OCI-LY1 (cell line): ENCODE data around the gene SLC9A8.

Experiments used
- H2AFZ ChIP-seq: fragments of 200-600 bp; sonication (generic), shearing (Covaris generic); 2 replicates; pipeline ENCODE4 v1.6.0; 2014; ENCODE audit warnings: antibody characterized with exemption, mild to moderate bottlenecking, low read length
- H3F3A ChIP-seq: fragments of 200-600 bp; sonication (generic), shearing (Covaris generic); 2 replicates; pipeline ENCODE4 v1.6.0; 2014; ENCODE audit warnings: mild to moderate bottlenecking, antibody characterized with exemption, low read length, moderate library complexity; ENCODE audit not compliant: insufficient read depth
- H3K27ac ChIP-seq: fragments of 200-600 bp; sonication (generic); 2 replicates; pipeline ENCODE4 v1.5.1; 2014; ENCODE audit warnings: low read length, mixed run types, mild to moderate bottlenecking, low read depth; ENCODE audit not compliant: poor library complexity, severe bottlenecking
- H3K27me3 ChIP-seq: fragments of 200-600 bp; sonication (generic); 2 replicates; pipeline ENCODE4 v1.6.0; 2014; ENCODE audit warnings: antibody characterized with exemption, mild to moderate bottlenecking, low read length, moderate library complexity; ENCODE audit not compliant: insufficient read depth
- H3K36me3 ChIP-seq: fragments of 200-600 bp; sonication (generic); 2 replicates; pipeline ENCODE4 v1.6.1; 2014; ENCODE audit warnings: mild to moderate bottlenecking, antibody characterized with exemption, low read length, moderate library complexity, mixed read lengths; ENCODE audit not compliant: insufficient read depth
- H3K4me1 ChIP-seq: fragments of 200-600 bp; sonication (generic); 2 replicates; pipeline ENCODE4 v1.5.1; 2014; ENCODE audit warnings: mild to moderate bottlenecking, low read length, moderate library complexity; ENCODE audit not compliant: insufficient read depth, severe bottlenecking
- H3K4me2 ChIP-seq: fragments of 200-600 bp; sonication (generic), shearing (Covaris generic); 2 replicates; pipeline ENCODE4 v1.6.1; 2014; ENCODE audit warnings: low read length
- H3K4me3 ChIP-seq: fragments of 200-600 bp; sonication (generic); 2 replicates; pipeline ENCODE4 v1.5.1; 2014; ENCODE audit warnings: low read length, low read depth, mild to moderate bottlenecking, mixed read lengths; ENCODE audit not compliant: poor library complexity, severe bottlenecking
- H3K79me2 ChIP-seq: fragments of 200-600 bp; shearing (Covaris generic); 2 replicates; pipeline ENCODE4 v1.6.1; 2016; ENCODE audit warnings: mixed run types, low read length, mixed read lengths; ENCODE audit not compliant: insufficient read depth
- H3K9ac ChIP-seq: fragments of 200-600 bp; sonication (generic), shearing (Covaris generic); 2 replicates; pipeline ENCODE4 v1.6.1; 2014; ENCODE audit warnings: mild to moderate bottlenecking, low read length, mixed read lengths
- H3K9me2 ChIP-seq: fragments of 200-600 bp; sonication (generic), shearing (Covaris generic); 2 replicates; pipeline ENCODE4 v1.6.1; 2014; ENCODE audit warnings: low read depth, mild to moderate bottlenecking, low read length, mixed read lengths
- H3K9me3 ChIP-seq: fragments of 200-600 bp; shearing (Covaris generic); 2 replicates; pipeline ENCODE4 v1.6.1; 2014; ENCODE audit warnings: low read length, mixed read lengths
- H4K20me1 ChIP-seq: fragments of 200-600 bp; sonication (generic), shearing (Covaris generic); 2 replicates; pipeline ENCODE4 v1.6.0; 2016; ENCODE audit warnings: mild to moderate bottlenecking, low read length; ENCODE audit not compliant: insufficient read depth
- CTCF ChIP-seq: fragments of 200-600 bp; sonication (generic), shearing (Covaris generic); IDR thresholded peaks from 2 replicates; pipeline ENCODE4 v1.5.1; 2017; ENCODE audit warnings: mild to moderate bottlenecking, antibody characterized with exemption, low read length, moderate library complexity, mixed read lengths
- EZH2 ChIP-seq: fragments of 200-600 bp; sonication (generic), shearing (Covaris generic); IDR thresholded peaks from 2 replicates; pipeline ENCODE4 v1.8.0; 2017; ENCODE audit warnings: borderline replicate concordance, mixed run types, mild to moderate bottlenecking, antibody characterized with exemption, low read length, moderate library complexity, mixed read lengths

Gene SLC9A8

GRCh38 chr20:49818816-49819215 is 6.2 kb downstream of the SLC9A8 start:
- Histone ChIP-seq H3K27ac (no peak overlapping the region), H3K9ac (no peak overlapping the region), H3K4me2 (no peak overlapping the region), H3K9me2 (no peaks in the 10 kb centered on the region), H3K4me1 (peaks cover 46% of the 10 kb centered on the region), H4K20me1 (no peaks in the 10 kb centered on the region), H2AFZ (no peak overlapping the region), H3K36me3 (peaks cover 71% of the 10 kb centered on the region), H3K9me3 (peaks cover 5% of the 10 kb centered on the region; the same call in 1 of the 2 replicates), H3K27me3 (no peaks in the 10 kb centered on the region), H3K79me2 (peaks cover 16% of the 10 kb centered on the region), H3F3A (peaks cover 9% of the 10 kb centered on the region), H3K4me3 (no peak overlapping the region)
- TF ChIP-seq EZH2, result no peak
- TF ChIP-seq CTCF, result no peak

- no peaks in the 10 kb centered on the region for H3K27me3 ChIP-seq
- H3K9ac ChIP-seq, result no peak overlapping the region
- H4K20me1 ChIP-seq, result no peaks in the 10 kb centered on the region
- no peak overlapping the region for H3K4me3 ChIP-seq
- H3K79me2 ChIP-seq, result peaks cover 16% of the 10 kb centered on the region
- H3K9me3 ChIP-seq, result peaks cover 5% of the 10 kb centered on the region; the same call in 1 of the 2 replicates
- no peak for TF ChIP-seq CTCF
- no peak for TF ChIP-seq EZH2
- peaks cover 47% of the 10 kb centered on the region for H3K4me1 ChIP-seq
- H2AFZ ChIP-seq, result no peak overlapping the region
- H3K4me2 ChIP-seq, result no peak overlapping the region
- peaks cover 79% of the 10 kb centered on the region for H3K36me3 ChIP-seq
- H3K9me2 ChIP-seq, result no peaks in the 10 kb centered on the region
- H3F3A ChIP-seq, result peaks cover 9% of the 10 kb centered on the region
- no peak overlapping the region for H3K27ac ChIP-seq
These were observed 7.1 kb downstream of the SLC9A8 start for GRCh38 chr20:49819702-49820101.

- H3K9me3 ChIP-seq, result peaks cover 5% of the 10 kb centered on the region; the same call in 1 of the 2 replicates
- peaks cover 16% of the 10 kb centered on the region for H3K79me2 ChIP-seq
- peaks cover 54% of the 10 kb centered on the region for H3K4me1 ChIP-seq
- peaks cover 80% of the 10 kb centered on the region for H3K36me3 ChIP-seq
- no peaks in the 10 kb centered on the region for H3K9me2 ChIP-seq
- H2AFZ ChIP-seq, result no peak overlapping the region
- no peaks in the 10 kb centered on the region for H4K20me1 ChIP-seq
- peak overlapping the region; percentile 100 for H3K27ac ChIP-seq
- no peak for TF ChIP-seq CTCF
- no peak for TF ChIP-seq EZH2
- H3K4me3 ChIP-seq, result no peak overlapping the region
- peaks cover 9% of the 10 kb centered on the region for H3F3A ChIP-seq
- H3K27me3 ChIP-seq, result no peaks in the 10 kb centered on the region
- peak overlapping the region; percentile 71 for H3K9ac ChIP-seq
- H3K4me2 ChIP-seq, result peak overlapping the region; percentile 52
These were observed 8.8 kb downstream of the SLC9A8 start for GRCh38 chr20:49821381-49821780.
